Measurements from ENCODE around the gene TTR.

The TTR gene

GRCh38 chr18:31581498-31582197 is 10.0 kb upstream of the TTR start:
- no peak for DNase-seq

GRCh38 chr18:31583185-31583854 is 8.4 kb upstream of the TTR start:
- DNase-seq = no peak

GRCh38 chr18:31585991-31586390 is 5.7 kb upstream of the TTR start:
- DNase-seq = no peak

- DNase-seq = no peak
Observed at GRCh38 chr18:31586616-31587015, 5.1 kb upstream of the TTR start.

- no peak for DNase-seq
Observed at GRCh38 chr18:31587529-31587928, 4.1 kb upstream of the TTR start.

GRCh38 chr18:31590570-31590969 is 1.1 kb upstream of the TTR start:
- DNase-seq = no peak

- no peak for DNase-seq
Observed at GRCh38 chr18:31591113-31591512, 564 bp upstream of the TTR start.

- no peak for DNase-seq
Observed at GRCh38 chr18:31592506-31593157, 955 bp downstream of the TTR start.

- DNase-seq = no peak
Observed at GRCh38 chr18:31595121-31595771, 3.6 kb downstream of the TTR start.

GRCh38 chr18:31596081-31596872 is 4.6 kb downstream of the TTR start:
- no peak for DNase-seq

- no peak for DNase-seq
Observed at GRCh38 chr18:31598021-31598805, 6.5 kb downstream of the TTR start.

- no peak for DNase-seq
Observed at GRCh38 chr18:31603315-31603714, 11.6 kb downstream of the TTR start.

- DNase-seq = no peak
Observed at GRCh38 chr18:31606265-31606664, 14.6 kb downstream of the TTR start.

- no peak for DNase-seq
Observed at GRCh38 chr18:31607384-31607783, 15.7 kb downstream of the TTR start.

GRCh38 chr18:31609886-31610285 is 18.2 kb downstream of the TTR start:
- no peak for DNase-seq

- DNase-seq = no peak
Observed at GRCh38 chr18:31610286-31611205, 18.9 kb downstream of the TTR start.

- DNase-seq = no peak
Observed at GRCh38 chr18:31611511-31611910, 19.8 kb downstream of the TTR start.

GRCh38 chr18:31612124-31612523 is 20.4 kb downstream of the TTR start:
- DNase-seq = no peak

GRCh38 chr18:31614044-31614443 is 22.4 kb downstream of the TTR start:
- no peak for DNase-seq

GRCh38 chr18:31616586-31616985 is 24.9 kb downstream of the TTR start:
- DNase-seq = no peak

Measured in NCI-H1417 treated with DMSO at 0.1 percent for 48 hours (cell line).